Measurements from ENCODE around the gene CASP9.
"Not testable (repeated sequence)": the region's sequence is repeated elsewhere in the genome, so short reads cannot be mapped to it uniquely, and the experiment has no call there.

CASP9 gene

DNA sequence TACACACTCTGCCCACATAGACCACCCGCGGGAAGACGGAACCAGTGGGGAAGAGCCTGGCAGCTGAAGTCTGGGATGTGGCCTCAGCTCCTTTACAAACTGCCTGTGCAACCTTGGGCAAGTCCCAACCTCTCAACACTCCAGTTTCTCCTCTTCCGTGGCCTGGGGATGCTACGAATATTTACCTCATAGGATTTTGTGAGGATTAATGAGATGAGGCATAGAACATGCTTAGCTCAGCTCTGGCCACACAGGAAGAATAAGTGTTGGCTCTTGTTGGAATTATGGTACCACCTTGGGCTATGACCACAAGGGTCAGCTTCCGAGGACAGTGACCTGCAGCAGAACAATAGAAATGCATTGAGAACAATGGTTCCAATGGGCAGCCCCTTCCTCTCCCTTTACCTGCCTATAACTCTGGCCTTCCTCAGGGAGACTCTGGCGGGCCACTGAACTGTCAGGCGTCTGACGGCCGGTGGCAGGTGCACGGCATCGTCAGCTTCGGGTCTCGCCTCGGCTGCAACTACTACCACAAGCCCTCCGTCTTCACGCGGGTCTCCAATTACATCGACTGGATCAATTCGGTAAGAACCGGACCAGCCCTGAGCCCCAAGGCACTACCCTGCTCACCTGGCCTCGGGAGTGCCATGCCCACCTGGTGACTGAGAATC, 56.9 kb downstream of the CASP9 start:
- DNase-seq: not testable (repeated sequence)

DNA sequence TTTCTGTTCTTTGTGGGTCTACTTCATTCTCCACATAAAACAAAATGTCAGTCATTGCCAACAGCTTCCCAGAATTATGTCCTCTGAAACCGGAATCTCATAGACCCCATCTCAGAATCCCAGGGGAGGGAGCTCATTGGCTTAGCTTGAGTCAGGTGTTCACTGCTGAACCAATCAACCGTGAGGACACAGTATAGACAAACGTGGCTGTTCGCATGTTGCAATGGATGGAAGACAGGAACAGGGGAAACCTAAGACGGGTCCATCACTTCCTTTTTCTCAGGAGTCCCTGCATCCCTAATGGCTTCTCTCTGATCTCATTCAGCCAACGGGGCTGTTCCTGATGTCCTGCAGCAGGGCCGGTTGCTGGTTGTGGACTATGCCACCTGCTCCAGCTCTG, 58.3 kb downstream of the CASP9 start:
- no peak for DNase-seq

DNA sequence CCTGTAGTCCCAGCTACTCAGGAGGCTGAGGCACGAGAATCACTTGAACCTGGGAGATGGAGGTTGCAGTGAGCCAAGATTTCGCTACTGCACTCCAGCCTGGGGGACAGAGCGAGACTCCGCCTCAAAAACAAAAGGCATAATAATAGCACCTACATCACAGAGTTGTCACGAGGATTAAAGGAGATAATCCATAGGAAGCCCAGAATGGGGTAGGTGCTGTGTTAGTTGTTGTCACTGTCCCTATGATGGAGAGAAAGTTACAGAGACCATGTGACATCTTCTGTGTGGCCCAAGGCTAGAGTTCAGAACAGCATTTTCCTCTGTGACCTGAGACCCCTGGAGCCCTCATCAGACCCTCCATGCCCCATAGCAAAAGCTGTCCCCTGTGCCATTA, 60.1 kb downstream of the CASP9 start:
- DNase-seq: not testable (repeated sequence)

DNA sequence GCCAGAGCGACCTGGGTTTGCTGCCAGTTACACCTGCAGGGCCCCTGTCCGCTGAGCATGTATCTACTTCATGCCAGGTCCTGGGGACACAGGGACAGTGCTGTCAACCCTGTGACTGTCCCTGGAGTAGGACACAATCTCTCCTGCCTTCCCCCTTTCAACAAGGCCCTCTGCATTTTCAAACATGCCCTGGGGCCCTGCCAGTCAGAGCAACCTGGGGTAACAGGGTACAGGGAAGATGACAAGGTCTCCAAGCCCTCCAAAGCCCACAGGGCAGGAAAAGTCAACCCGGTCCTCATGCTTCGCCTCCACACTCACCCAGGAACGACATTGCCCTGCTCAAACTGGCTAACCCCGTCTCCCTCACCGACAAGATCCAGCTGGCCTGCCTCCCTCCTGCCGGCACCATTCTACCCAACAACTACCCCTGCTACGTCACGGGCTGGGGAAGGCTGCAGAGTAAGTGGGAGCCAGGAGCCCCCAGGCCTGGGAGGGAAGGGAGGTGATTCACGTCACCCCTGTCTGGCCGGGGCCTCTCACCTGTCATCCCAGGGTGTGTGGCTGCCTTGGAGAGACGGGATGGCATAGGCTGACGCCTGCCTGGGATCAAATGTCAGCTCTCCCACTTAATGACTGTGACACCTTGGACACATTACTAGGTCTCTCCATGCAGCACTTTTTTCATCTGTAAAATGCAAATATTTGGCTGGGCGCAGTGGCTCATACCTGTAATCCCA, 60.8 kb downstream of the CASP9 start:
- DNase-seq: not testable (repeated sequence)

DNA sequence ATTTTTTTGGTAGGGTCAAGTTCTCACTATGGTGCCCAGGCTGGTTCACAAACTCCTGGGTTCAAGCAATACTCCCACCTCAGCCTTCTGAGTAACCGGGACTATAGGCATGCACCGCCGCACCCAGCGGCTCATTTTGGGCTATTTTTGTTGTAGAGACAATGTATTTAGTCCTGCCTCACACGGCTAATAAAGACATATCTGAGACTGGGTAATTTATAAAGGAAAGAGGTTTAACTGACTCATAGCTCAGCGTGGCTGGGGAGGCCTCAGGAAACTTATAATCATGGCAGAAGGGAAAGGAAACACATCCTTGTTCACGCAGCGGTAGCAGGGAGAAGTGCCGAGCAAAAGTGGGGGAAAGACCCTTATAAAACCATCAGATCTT, 63.3 kb downstream of the CASP9 start:
- DNase-seq: no peak

DNA sequence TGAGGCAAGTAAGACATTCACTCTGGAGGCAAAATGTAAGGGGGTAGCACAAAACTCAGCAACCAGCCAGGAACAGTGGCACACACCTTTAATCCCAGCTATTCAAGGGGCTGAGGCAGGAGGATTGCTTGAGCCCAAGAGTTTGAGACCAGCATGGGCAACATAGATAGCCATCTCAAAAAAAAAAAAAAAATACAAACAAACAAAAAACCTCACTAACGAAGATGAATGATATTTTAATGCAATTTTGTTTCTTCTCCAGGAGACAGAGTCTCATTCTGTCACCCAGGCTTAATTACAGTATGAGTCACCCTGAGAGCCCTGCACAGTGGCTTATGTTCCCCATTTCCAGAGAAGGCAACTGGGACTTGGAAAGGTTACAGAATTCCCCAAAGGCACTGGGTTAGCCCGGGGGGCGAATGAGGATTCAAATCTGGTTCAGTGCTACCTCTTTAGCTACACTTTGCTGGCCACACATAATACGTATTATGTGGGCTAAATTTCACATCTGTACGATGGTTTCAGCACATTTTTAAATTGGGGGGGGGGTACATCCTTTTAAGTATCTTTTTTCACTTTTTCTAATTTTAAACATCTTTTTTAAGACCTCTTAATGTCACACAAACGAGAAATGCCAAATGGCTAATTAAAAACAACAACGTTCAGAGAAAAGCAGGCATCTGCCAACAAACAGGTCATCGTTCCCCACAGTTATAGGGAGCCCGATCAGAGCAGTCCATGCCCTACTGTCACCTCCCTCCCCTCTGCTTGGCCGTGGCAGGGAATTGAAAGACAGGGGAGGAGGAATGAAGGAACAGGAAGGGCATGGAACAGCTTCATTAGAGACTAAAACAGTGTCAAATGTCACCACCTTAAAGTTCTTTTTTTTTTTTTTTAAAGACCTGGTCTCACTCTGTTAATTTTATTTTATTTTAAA, 64.0 kb downstream of the CASP9 start:
- no peak for DNase-seq

DNA sequence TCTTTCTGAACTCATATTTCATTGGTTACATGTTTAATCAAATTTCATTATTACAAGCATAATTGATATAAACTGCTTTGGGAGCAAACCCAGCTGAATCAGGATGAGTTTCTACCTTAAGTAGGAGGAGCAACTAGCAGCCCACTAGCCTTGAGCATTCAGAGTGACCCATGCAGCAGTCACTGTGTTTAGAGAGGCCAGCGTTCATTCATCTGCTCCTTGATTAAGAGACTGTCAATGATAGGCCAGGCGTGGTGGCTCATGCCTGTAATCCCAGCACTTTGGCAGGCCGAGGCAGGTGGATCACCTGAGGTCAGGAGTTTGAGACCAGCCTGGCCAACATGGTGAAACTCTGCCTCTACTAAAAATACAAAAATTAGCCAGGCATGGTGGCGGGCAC, 65.6 kb downstream of the CASP9 start:
- DNase-seq: not testable (repeated sequence)

DNA sequence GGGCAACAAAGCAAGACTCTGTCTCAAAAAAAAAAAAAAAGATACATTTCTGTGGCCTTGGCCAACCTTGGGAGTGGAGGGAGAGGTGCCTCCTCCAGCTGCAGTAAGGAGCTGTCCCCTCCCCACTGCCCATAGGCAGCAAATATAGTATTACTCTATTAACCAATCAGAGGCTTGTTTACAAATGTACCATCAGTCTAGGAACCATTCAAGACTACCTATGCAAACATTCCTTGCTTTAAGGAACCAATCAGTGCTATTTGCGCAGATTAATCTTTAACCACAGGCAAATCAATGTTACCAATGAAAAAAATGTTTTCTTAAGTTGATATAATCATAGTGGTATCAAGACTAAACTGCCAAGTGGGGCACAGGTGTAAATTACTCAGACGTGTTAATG, 66.4 kb downstream of the CASP9 start:
- DNase-seq: no peak

DNA sequence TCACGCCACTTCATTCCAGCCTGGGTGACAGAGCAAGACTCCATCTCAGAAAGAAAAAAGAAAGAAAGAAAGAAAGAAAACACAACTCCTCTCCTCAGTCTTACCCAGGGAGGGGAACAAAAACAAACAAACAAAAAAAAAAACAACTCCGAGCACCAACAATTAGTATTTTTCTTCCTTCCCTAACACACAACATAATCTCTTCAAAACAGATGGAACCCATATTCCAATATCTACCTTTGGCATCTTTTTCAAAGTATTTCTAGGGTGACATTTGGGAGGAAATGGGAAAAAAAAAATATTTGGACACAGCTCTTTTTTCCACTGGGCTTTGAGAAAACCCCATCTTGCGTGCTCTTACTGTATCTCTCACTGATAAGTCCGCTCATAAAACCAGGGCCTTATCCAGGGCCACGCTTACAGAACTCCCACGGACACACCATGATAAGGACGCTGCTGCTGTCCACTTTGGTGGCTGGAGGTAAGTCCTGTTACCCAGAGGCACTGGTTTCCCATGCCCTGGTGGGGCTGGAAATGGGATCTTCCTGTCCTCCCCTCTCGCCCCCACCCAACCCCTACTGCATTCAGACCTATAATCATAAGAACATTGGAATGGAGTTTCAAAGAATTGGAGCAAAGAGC, 67.6 kb downstream of the CASP9 start, which contains the start of gene CELA2A:
Gene CELA2A, plus strand, starts transcription at position 420 of the 642 bp plus-strand sequence. Its CDS starts 22 bp downstream, at position 442.
- DNase-seq: no peak

DNA sequence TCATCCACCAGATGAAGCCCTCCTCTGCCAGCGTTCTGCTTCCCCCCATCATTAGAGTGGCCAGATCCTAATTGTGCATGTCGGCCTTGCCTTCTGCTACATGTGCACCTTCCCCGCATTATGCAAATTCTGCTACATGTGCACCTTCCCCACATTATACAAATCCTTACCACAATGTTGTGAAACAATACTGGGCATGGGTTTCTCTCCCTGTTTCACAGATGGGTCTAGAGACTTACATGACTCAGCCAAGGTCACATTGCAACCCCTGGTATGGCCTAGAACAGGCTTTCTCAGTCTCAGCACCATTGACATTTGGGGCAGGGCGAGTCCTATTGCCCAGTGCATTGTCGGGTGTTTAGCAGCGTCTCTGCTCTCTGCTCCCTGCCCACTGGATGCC, 68.5 kb downstream of the CASP9 start:
- DNase-seq: no peak

DNA sequence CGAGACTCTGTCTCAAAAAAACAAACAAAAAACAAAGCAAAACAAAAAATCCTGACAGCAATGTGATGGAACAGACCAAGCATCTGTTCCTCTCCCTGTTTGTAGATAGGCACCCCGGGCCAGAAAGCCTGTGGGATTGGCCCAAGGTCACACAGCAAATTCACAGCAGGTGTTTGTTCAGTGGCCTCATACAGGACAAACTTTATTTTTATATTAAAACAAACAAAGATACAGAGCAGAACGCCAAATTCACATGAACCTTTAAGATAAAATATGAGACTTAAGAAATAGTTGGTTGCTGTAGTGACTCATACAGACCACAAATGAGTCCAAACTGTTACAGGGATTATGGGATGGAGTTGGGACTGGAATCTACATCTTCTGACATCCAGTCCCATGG, 69.8 kb downstream of the CASP9 start:
- no peak for DNase-seq

DNA sequence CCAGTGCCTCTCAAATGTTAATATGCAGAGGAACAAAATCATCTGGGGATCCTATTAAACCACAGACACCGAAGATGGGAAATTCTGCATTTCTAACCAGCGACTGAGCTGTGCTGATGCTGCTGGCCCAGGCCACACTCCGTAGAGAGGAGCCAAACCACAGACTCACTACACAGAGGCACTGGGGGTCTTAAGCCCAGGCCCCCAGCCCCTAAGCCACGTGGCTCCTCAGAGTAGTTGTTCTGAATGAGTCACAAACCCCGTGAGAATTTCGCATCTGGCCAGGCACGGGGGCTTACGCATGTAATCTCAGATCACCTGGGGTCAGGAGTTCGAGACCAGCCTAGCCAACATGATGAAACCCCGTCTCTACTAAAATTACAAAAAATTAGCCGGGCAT, 70.3 kb downstream of the CASP9 start:
- DNase-seq: no peak

DNA sequence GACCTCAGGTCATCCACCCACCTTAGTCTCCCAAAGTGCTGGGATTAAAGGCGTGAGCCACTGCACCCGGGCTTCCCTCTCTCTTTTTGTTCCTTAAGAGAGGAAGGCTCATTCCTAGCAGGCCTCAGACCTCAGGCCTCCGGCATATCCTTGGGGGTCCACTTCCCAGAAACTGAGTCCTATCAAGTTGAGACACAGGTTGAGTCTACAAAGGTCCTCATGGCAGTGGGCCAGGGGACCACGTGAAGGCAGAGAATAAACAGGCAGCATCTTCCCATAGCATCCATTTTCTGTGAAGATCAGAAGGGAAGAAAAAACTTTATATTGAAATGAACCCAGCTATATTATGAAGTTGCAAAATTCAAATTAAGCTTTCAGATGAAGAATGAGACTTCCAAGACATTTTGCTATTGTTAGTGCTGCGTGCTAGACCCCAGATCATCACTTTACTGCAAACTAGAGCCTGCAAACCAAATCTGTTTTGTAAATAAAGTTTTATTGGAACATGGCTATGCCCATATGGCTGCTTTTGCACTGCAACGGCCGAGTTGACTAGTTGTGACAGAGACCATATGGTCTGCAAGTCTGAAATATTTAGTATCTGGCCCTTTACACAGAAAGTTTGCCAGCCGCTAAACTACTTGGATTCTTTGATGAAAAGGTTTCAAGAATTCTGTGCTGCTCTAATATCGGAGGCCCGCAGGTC, 71.0 kb downstream of the CASP9 start:
- no peak for DNase-seq

DNA sequence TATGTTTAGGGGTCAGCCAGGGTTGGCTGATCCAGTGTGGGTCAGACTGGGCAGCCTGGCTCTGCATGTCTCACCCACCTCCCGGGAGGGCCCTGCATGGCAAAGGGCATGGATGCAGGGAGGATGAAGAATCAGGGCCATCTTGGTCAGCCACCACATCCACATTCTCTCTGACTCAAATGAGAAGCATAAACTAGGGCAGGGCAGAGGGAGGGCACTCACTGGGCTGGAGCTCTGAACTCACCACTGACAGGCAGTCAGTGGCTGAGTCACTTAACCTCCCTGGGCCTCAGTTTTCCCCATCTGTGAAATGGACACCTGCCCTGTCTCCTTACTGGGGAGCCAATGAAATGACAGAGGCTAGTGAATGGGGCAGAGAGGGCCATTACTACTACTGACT, 71.8 kb downstream of the CASP9 start:
- DNase-seq: no peak

DNA sequence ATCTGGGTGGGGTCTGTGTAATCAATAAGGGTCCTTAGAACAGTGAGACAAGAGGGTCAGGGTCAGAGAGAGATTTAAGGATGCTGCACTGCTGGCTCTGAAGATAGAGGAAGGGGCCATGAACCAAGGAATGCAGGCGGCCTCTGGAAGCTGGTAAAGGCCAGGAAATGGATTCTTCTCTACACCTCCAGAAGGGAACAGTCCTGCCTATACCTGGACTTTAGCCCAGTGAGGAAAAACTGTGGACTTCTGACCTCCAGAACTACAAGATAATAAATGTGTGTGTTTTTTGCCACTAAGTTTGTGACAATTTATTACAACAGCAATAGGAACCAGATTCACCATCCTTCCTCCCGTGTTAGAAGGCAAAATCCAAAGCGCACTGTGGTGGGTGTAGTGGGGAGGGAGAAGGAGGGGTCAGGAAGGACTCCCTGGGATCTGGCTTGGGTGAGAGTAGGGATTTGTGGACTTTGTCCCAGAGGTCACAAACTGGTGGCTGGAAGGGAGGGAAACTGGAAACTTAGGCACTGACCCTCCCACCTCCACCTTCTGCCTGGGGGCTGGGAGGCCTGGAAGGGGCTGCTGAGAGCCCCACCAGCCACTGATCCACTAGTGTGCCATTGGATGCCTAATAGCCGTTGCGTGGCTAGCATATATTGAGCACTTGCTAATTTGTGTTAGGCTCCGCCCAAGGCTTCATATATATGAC, 72.8 kb downstream of the CASP9 start:
- DNase-seq: no peak

DNA sequence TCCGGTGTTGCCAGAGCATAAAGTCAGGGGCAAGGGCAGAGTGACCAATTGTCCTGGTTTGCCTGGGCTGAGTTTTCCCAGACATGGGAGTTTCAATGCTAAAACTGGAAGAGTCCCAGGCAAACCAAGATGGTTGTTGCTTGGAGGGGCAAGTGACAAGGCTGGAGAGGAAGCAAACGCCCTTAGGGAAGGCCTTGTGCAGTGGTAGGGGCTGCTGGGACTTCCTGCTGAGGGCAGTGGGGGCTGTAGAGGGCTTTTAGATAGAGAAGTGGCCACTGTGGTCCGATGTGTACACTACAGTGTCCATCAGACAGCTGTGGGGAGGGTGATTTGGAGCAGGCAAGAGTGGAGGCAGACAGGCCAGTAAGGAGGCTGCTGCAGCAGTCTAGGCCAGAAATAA, 74.4 kb downstream of the CASP9 start:
- DNase-seq: no peak

DNA sequence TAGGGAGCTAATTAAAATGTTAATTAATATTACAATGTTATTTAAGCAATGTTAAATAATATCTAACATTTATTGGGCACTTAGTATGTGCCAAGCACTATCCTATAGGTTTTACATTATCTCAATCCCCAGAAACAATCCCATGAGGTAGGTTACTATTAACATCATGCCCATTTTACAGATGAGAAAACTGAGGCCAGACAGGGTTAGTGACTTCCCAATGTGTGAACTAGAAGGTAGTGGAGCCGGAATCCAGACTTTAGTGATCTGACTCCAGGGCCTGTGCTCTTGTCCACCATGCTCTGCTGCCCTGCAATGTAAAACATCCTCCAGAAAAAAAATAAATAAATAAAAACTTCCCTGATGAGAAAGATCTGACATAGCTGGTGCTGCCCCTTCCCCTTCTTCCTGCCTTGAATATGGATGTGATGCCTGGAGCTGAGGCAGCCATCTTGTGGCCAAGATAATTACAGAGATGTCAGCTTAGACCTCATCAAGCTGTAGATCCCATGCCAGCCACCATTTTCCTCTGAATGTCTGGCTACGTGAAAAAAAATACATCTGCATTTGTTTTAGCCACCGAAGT, 75.0 kb downstream of the CASP9 start:
- no peak for DNase-seq

DNA sequence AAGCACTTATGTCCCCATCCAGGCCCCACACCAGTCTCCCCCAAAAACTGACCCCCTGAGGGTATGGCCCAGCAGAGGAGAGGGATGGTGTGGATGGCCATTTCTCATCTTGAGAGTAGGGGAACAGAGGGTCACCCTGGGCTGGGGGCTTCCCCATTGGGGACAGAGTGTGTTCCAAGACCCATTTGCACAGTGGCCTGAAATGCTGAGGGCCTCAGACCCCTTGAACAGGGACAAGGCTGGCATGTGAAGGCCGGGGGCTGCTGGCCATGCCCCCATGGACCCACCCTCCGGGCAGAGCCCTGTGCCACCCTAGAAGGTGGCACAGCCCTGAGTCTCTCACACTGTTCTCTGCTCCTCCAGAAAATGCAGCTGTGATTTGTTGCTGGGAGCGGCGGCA, 77.8 kb downstream of the CASP9 start:
- no peak for DNase-seq

DNA sequence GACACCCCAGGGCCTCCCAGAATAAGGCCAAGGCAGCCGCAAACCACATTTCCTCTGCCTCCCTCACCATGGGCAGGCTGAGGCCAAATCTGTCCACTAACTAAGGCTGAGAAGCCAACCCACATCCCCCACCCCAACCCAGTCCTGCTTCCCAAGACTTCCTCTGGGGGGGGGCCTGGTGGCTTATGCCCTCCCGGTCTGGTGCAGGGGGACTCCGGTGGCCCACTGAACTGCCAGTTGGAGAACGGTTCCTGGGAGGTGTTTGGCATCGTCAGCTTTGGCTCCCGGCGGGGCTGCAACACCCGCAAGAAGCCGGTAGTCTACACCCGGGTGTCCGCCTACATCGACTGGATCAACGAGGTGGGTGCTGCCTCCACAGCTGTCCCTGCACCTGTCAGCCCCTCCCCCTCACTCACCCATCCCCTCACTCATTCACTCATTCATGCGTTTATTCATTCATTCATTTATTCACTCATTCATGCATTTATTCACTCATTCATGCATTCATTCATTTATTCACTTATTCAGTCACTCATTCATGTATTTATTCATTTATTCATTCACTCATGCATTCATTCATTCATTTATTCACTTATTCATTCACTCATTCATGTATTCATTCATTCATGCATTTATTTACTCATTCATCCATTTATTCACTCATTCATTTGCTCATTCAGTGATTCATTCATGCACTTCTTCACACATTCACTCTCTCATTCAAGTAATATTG, 78.5 kb downstream of the CASP9 start:
- DNase-seq: no peak

Data from NCI-H1436 treated with DMSO at 0.1 percent for 48 hours (cell line).